Measurements from ENCODE around the gene RGR.
A peak's percentile ranks its signal among the peaks of the same experiment; 100 is the strongest.

Gene RGR

DNA sequence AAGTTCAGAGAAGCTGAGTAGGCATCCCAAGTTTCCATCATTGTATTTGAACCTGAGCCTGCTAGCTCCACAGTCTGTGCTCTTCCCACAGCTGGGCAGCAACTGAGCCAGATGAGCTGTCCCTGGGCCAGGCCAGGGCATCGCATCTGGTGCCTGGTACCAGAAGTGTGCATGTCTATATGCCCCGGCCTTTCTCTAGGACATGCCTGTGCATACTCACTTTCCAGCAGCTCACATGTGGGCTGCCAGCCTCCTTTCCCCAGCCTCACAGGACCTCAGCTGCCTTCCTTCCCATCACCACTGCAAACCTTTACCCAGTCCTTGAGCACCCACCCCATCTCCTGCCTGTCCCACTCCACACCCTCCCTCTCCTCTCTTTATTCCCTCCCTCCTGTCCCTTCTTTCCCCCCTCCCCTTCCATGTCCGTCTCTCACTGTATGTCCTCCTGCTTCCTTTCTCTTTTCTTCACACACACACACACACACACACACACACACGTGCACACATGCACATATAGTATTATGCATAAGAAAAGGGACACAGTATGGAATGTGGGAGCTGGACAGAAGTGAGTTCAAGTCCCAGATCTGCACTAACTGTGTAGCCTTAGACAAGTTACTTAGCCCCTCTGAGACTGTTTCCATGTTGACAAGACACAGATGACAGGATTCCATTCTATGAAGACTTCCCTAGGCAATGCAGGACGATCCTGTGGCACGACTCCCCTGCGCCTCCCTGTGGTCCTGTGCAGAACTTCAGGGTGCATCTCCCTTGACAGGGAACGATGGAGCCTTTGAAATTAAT, 39.6 kb upstream of the RGR start:
- TF ChIP-seq TCF12 (IDR thresholded peaks at IDR 0.05; ENCODE audit: low read depth), result no peak
- no peak for TF ChIP-seq YY1 (IDR thresholded peaks at IDR 0.05; ENCODE audit: low read depth)
- TF ChIP-seq CEBPB (IDR thresholded peaks at IDR 0.05), result no peak
- TF ChIP-seq ZBTB7A (IDR thresholded peaks at IDR 0.05; ENCODE audit: low read depth), result no peak
- peak; percentile 83 for TF ChIP-seq RAD21 (IDR thresholded peaks at IDR 0.05; ENCODE audit: low read depth)
- TF ChIP-seq TAF1 (IDR thresholded peaks at IDR 0.05; ENCODE audit: low read depth), result no peak
- TF ChIP-seq NFIC (IDR thresholded peaks at IDR 0.05), result no peak

GRCh38 chr10:84205853-84206525, 38.9 kb upstream of the RGR start:
- TF ChIP-seq MAX (IDR thresholded peaks at IDR 0.05) (no peak), TCF12 (IDR thresholded peaks at IDR 0.05; ENCODE audit: low read depth) (no peak), NFIC (IDR thresholded peaks at IDR 0.05) (no peak), RAD21 (IDR thresholded peaks at IDR 0.05; ENCODE audit: low read depth) (no peak), FOXM1 (IDR thresholded peaks at IDR 0.05; ENCODE audit: borderline replicate concordance, low read depth) (no peak), CREB1 (IDR thresholded peaks at IDR 0.05; ENCODE audit: low read depth) (no peak), EP300 (IDR thresholded peaks at IDR 0.05; ENCODE audit: borderline replicate concordance) (no peak), TAF1 (IDR thresholded peaks at IDR 0.05; ENCODE audit: low read depth) (no peak), TEAD4 (IDR thresholded peaks at IDR 0.05) (no peak), YY1 (IDR thresholded peaks at IDR 0.05; ENCODE audit: low read depth) (no peak), USF1 (IDR thresholded peaks at IDR 0.05) (no peak), ZBTB7A (IDR thresholded peaks at IDR 0.05; ENCODE audit: low read depth) (no peak), CEBPB (IDR thresholded peaks at IDR 0.05) (no peak), REST (IDR thresholded peaks at IDR 0.05; ENCODE audit: low read depth) (no peak), EGR1 (IDR thresholded peaks at IDR 0.05) (no peak)

GRCh38 chr10:84208023-84208422, 36.8 kb upstream of the RGR start:
- TF ChIP-seq ZBTB7A (IDR thresholded peaks at IDR 0.05; ENCODE audit: low read depth) (no peak), USF1 (IDR thresholded peaks at IDR 0.05) (no peak)

GRCh38 chr10:84211566-84211965, 33.3 kb upstream of the RGR start:
- TF ChIP-seq FOXM1 (IDR thresholded peaks at IDR 0.05; ENCODE audit: borderline replicate concordance, low read depth) (no peak), RAD21 (IDR thresholded peaks at IDR 0.05; ENCODE audit: low read depth) (no peak), EP300 (IDR thresholded peaks at IDR 0.05; ENCODE audit: borderline replicate concordance) (no peak), TAF1 (IDR thresholded peaks at IDR 0.05; ENCODE audit: low read depth) (no peak), CREB1 (IDR thresholded peaks at IDR 0.05; ENCODE audit: low read depth) (no peak), NFIC (IDR thresholded peaks at IDR 0.05) (no peak), TEAD4 (IDR thresholded peaks at IDR 0.05) (no peak), TCF12 (IDR thresholded peaks at IDR 0.05; ENCODE audit: low read depth) (no peak), REST (IDR thresholded peaks at IDR 0.05; ENCODE audit: low read depth) (no peak), MAX (IDR thresholded peaks at IDR 0.05) (no peak), ZBTB7A (IDR thresholded peaks at IDR 0.05; ENCODE audit: low read depth) (no peak), USF1 (IDR thresholded peaks at IDR 0.05) (no peak), CEBPB (IDR thresholded peaks at IDR 0.05) (no peak), EGR1 (IDR thresholded peaks at IDR 0.05) (no peak), YY1 (IDR thresholded peaks at IDR 0.05; ENCODE audit: low read depth) (no peak)

GRCh38 chr10:84212014-84212413, 32.8 kb upstream of the RGR start:
- no peak for TF ChIP-seq TEAD4 (IDR thresholded peaks at IDR 0.05)
- no peak for TF ChIP-seq REST (IDR thresholded peaks at IDR 0.05; ENCODE audit: low read depth)
- TF ChIP-seq EP300 (IDR thresholded peaks at IDR 0.05; ENCODE audit: borderline replicate concordance), result no peak
- TF ChIP-seq CEBPB (IDR thresholded peaks at IDR 0.05), result no peak
- TF ChIP-seq USF1 (IDR thresholded peaks at IDR 0.05), result no peak
- TF ChIP-seq CREB1 (IDR thresholded peaks at IDR 0.05; ENCODE audit: low read depth), result no peak
- TF ChIP-seq RAD21 (IDR thresholded peaks at IDR 0.05; ENCODE audit: low read depth), result no peak
- no peak for TF ChIP-seq YY1 (IDR thresholded peaks at IDR 0.05; ENCODE audit: low read depth)
- no peak for TF ChIP-seq FOXM1 (IDR thresholded peaks at IDR 0.05; ENCODE audit: borderline replicate concordance, low read depth)
- no peak for TF ChIP-seq MAX (IDR thresholded peaks at IDR 0.05)
- no peak for TF ChIP-seq NFIC (IDR thresholded peaks at IDR 0.05)
- TF ChIP-seq EGR1 (IDR thresholded peaks at IDR 0.05), result no peak
- no peak for TF ChIP-seq ZBTB7A (IDR thresholded peaks at IDR 0.05; ENCODE audit: low read depth)
- TF ChIP-seq TAF1 (IDR thresholded peaks at IDR 0.05; ENCODE audit: low read depth), result no peak
- no peak for TF ChIP-seq TCF12 (IDR thresholded peaks at IDR 0.05; ENCODE audit: low read depth)
